Breast epithelium (tissue), 4 donors: ENCODE results near the gene PCDHGA4. TPM values are rescaled to one million over a fixed set of nuclear protein-coding genes. Genes with fewer than 3 reads are reported as not detected.
"Not testable (repeated sequence)": the region's sequence is repeated elsewhere in the genome, so short reads cannot be mapped to it uniquely, and the experiment has no call there.

Experiments
- DNase-seq, 2 donors: peaks; one replicate each; pipeline ENCODE4 v3.0.0-alpha.2; 2019; ENCODE audit warnings: low spot score in 2 of 2
- H3K27ac ChIP-seq, 2 donors: fragments of 200-600 bp; sonication (generic) in 1 of 2; one replicate each; pipeline ENCODE4 v1.5.1; 2016 to 2019; ENCODE audit warnings: mild to moderate bottlenecking in 1 of 2
- H3K27me3 ChIP-seq, 2 donors: fragments of 200-600 bp; sonication (generic) in 1 of 2; one replicate each; pipeline versions ENCODE4 v1.5.1 to v1.6.0; 2017 to 2019; ENCODE audit warnings: control low read depth in 1 of 2, mild to moderate bottlenecking in 1 of 2
- H3K36me3 ChIP-seq: fragments of 200-600 bp; one replicate; pipeline ENCODE4 v1.5.1; 2019
- H3K4me1 ChIP-seq, 2 donors: fragments of 200-600 bp; sonication (generic); one replicate each; pipeline ENCODE4 v1.5.1; 2016 to 2019; ENCODE audit warnings: control low read depth in 1 of 2
- H3K4me3 ChIP-seq, 3 donors: fragments of 200-600 bp; sonication (generic); 1 replicate in 2 of 3; 2 replicates in 1 of 3; pipeline ENCODE4 v1.5.1; 2016 to 2019; ENCODE audit warnings: mild to moderate bottlenecking in 3 of 3, moderate library complexity in 2 of 3
- H3K9me3 ChIP-seq, 2 donors: fragments of 200-600 bp; sonication (generic) in 1 of 2; one replicate each; pipeline ENCODE4 v1.5.1; 2016 to 2019; ENCODE audit warnings: control low read depth in 1 of 2
- POLR2A ChIP-seq: fragments of 450-650 bp; IDR thresholded peaks from one replicate; pipeline ENCODE4 v1.6.1; 2016; ENCODE audit warnings: antibody characterized with exemption, mild to moderate bottlenecking, moderate library complexity
- POLR2AphosphoS5 ChIP-seq, 3 donors: sonication (generic); formaldehyde crosslinking; IDR thresholded peaks; one replicate each; pipeline ENCODE4 v1.6.1; 2017; ENCODE audit warnings: antibody characterized with exemption in 3 of 3
- intact Hi-C: fragments of 100-400 bp; cut with DNase I; formaldehyde crosslinking; loops from one replicate; pipeline ENCODE4 v1.15.1; 2023; ENCODE audit warnings: low total_unique reads
- total RNA-seq, 3 donors: library from RNA; depleted of rRNA; stranded (reverse); fragments of >200 nt; gene quantifications; one replicate each; pipeline ENCODE4 v1.1.0, GENCODE V29; 2016
- TF ChIP-seq, protein P1 (sequence below), 3 donors: fragments of 450-650 bp; IDR thresholded peaks; one replicate each; pipeline ENCODE4 v1.5.1; 2016 to 2017; ENCODE audit warnings: antibody characterized with exemption in 3 of 3, mild to moderate bottlenecking in 3 of 3, moderate library complexity in 3 of 3

Gene PCDHGA4
- total RNA-seq, 3 donors from 2014 or later = 5.3 to 12.1 (median 6.4) TPM

GRCh38 chr5:141328231-141328630, 26.6 kb upstream of the PCDHGA4 start:
- no peaks in the 10 kb centered on the region for H3K27me3 ChIP-seq
- intact Hi-C loops = no loop called here
- H3K36me3 ChIP-seq = no peaks in the 10 kb centered on the region
- TF ChIP-seq POLR2A (no peak), POLR2AphosphoS5 (IDR thresholded peaks at IDR 0.05) (no peak)
- TF ChIP-seq, protein P1, sequence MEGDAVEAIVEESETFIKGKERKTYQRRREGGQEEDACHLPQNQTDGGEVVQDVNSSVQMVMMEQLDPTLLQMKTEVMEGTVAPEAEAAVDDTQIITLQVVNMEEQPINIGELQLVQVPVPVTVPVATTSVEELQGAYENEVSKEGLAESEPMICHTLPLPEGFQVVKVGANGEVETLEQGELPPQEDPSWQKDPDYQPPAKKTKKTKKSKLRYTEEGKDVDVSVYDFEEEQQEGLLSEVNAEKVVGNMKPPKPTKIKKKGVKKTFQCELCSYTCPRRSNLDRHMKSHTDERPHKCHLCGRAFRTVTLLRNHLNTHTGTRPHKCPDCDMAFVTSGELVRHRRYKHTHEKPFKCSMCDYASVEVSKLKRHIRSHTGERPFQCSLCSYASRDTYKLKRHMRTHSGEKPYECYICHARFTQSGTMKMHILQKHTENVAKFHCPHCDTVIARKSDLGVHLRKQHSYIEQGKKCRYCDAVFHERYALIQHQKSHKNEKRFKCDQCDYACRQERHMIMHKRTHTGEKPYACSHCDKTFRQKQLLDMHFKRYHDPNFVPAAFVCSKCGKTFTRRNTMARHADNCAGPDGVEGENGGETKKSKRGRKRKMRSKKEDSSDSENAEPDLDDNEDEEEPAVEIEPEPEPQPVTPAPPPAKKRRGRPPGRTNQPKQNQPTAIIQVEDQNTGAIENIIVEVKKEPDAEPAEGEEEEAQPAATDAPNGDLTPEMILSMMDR (IDR thresholded peaks at IDR 0.05) = no peak
- H3K4me3 ChIP-seq = no peak overlapping the region
- no peak for DNase-seq
- peaks cover 57 to 88% of the 10 kb centered on the region in 2 donors for H3K9me3 ChIP-seq
- H3K4me1 ChIP-seq = no peaks in the 10 kb centered on the region
- no peak overlapping the region for H3K27ac ChIP-seq

GRCh38 chr5:141330299-141331080, 24.3 kb upstream of the PCDHGA4 start, which contains the start of gene PCDHGA1:
PCDHGA1 (plus strand) TSS chr5:141330514.
- peaks cover 59 to 93% of the 10 kb centered on the region in 2 donors for H3K9me3 ChIP-seq
- intact Hi-C loops = no loop called here
- no peak within 1 kb of the TSS for H3K27ac ChIP-seq
- peak within 1 kb of the TSS in 1 of 3 donors; percentile 13 for H3K4me3 ChIP-seq
- no peaks in the 10 kb centered on the region for H3K4me1 ChIP-seq
- H3K36me3 ChIP-seq = no peaks in the 10 kb centered on the region
- DNase-seq = no peak
- H3K27me3 ChIP-seq = no peaks in the 10 kb centered on the region
- TF ChIP-seq, protein P1 (IDR thresholded peaks at IDR 0.05) = no peak
- TF ChIP-seq POLR2A (no peak), POLR2AphosphoS5 (IDR thresholded peaks at IDR 0.05) (no peak)

DNA sequence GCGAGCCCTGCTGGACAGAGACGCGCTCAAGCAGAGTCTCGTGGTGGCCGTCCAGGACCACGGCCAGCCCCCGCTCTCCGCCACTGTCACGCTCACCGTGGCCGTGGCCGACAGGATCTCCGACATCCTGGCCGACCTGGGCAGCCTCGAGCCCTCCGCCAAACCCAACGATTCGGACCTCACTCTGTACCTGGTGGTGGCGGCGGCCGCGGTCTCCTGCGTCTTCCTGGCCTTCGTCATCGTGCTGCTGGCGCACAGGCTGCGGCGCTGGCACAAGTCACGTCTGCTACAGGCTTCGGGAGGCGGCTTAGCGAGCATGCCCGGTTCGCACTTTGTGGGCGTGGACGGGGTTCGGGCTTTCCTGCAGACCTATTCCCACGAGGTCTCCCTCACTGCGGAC, 22.2 kb upstream of the PCDHGA4 start:
- H3K4me1 ChIP-seq, H3K4me3 ChIP-seq, DNase-seq, intact Hi-C loops, H3K27ac ChIP-seq, H3K27me3 ChIP-seq, H3K36me3 ChIP-seq: not testable (repeated sequence)
- H3K9me3 ChIP-seq = peaks cover 45 to 85% of the 10 kb centered on the region in 2 donors

DNA sequence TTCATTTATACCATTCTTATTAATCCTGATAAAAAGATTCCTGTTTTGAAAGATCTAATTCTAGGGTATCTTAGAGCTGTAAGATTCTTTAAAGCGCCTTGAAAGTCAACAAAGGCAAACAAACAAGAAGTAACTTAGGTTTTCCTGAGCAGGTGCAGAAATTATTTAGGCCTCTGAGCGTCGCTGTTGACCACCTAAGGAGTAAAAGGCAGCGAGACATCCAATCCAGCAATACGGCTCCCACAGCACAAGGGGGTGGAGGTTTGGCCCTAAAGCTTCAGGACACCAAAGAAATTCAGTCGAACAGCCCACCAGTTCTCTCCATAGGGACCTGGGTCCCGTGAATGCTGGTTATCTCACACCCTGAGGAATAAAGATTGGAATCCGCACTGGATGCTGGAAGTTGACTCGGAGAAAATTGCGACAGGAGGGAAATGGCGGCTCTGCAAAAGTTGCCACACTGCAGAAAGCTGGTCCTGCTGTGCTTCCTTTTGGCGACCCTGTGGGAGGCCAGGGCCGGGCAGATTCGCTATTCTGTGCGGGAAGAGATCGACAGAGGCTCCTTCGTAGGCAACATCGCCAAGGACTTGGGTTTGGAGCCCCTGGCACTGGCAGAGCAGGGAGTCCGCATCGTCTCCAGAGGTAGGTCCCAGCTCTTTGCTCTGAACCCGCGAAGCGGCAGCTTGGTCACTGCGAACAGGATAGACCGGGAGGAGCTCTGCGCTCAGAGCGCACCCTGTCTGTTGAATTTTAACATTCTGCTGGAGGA, 16.1 kb upstream of the PCDHGA4 start, which contains the start of gene PCDHGA2:
TSS of gene PCDHGA2 (plus strand) at position 223 of the 769 bp plus-strand sequence.
- Histone ChIP-seq H3K27me3 (no peaks in the 10 kb centered on the region), H3K4me1 (no peaks in the 10 kb centered on the region), H3K4me3 (peak within 1 kb of the TSS; percentile 24 to 51 (median 45)), H3K9me3 (peaks cover 54 to 91% of the 10 kb centered on the region in 2 donors), H3K36me3 (no peaks in the 10 kb centered on the region), H3K27ac (peak within 1 kb of the TSS in 1 of 2 donors; percentile 21)
- no peak for DNase-seq
- intact Hi-C loops = no loop called here
- TF ChIP-seq, protein P1 (IDR thresholded peaks at IDR 0.05) = peak in 2 of 3 donors; percentile 16 to 47
- TF ChIP-seq POLR2A = no peak

DNA sequence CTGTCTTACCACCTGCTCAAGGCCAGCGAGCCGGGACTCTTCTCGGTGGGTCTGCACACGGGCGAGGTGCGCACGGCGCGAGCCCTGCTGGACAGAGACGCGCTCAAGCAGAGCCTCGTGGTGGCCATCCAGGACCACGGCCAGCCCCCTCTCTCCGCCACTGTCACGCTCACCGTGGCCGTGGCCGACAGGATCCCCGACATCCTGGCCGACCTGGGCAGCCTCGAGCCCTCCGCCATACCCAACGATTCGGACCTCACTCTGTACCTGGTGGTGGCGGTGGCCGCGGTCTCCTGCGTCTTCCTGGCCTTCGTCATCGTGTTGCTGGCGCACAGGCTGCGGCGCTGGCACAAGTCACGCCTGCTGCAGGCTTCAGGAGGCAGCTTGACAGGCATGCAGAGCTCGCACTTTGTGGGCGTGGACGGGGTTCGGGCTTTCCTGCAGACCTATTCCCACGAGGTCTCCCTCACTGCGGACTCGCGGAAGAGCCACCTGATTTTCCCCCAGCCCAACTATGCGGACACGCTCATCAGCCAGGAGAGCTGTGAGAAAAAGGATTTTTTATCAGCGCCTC, 14.0 kb upstream of the PCDHGA4 start:
- H3K36me3 ChIP-seq, H3K27ac ChIP-seq, H3K27me3 ChIP-seq, H3K4me1 ChIP-seq, DNase-seq, intact Hi-C loops: not testable (repeated sequence)
- Histone ChIP-seq H3K4me3 (peak overlapping the region in 1 of 3 donors; percentile 12), H3K9me3 (peaks cover 67 to 89% of the 10 kb centered on the region in 2 donors)
